Gastrocnemius medialis (tissue), 4 donors: ENCODE data around the gene CA4.

Experiments used
- POLR2A ChIP-seq, 2 donors: fragments of 450-650 bp; IDR thresholded peaks; one replicate each; pipeline ENCODE4 v1.6.1; 2017; ENCODE audit warnings: antibody characterized with exemption in 2 of 2, mild to moderate bottlenecking in 2 of 2, moderate library complexity in 2 of 2
- TF ChIP-seq, protein P1 (sequence below), 5 experiments: fragments of 450-650 bp in 3 of 5; fragments of 200-600 bp in 2 of 5; sonication (generic) in 2 of 5; IDR thresholded peaks in 4 of 5; conservative IDR thresholded peaks in 1 of 5; 1 replicate in 4 of 5; 2 replicates in 1 of 5; pipeline ENCODE4 v1.5.1; 2016 to 2019; ENCODE audit warnings: antibody characterized with exemption in 5 of 5, mild to moderate bottlenecking in 3 of 5, moderate library complexity in 3 of 5

DNA sequence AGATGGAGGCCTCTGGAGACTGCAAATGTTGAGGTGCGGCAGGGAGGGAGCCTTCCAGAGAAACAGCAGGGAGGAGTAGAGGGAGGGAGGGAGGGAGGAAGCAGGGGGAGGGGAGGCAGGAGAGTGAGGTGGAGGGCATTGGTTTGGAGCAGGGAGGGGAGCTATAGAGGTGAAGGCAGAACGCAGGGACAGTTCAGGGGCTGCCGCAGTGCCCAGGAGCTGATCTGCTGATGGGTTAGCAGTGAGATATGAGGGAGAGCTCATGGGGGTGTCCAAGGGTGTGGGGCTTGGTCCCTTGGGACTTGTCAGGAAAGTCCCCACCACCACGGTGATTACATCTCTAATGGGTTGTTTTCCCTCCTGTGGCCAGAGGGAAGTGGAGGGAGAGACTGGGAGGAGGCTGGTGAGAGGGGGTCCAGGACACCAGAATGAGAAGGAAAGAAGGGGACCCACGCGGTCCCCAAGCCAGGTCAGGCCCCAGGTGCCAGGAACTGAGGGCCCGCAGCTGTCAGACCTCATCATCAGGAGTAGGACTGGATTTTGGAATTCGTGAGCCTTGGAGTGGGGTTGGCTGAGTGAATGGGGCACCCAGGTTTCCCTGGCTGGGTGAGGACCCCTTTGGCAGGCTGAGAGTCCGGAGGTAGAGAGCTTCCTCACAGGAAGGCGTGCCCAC lies 11.2 kb downstream of the CA4 start:
- TF ChIP-seq, protein P1, sequence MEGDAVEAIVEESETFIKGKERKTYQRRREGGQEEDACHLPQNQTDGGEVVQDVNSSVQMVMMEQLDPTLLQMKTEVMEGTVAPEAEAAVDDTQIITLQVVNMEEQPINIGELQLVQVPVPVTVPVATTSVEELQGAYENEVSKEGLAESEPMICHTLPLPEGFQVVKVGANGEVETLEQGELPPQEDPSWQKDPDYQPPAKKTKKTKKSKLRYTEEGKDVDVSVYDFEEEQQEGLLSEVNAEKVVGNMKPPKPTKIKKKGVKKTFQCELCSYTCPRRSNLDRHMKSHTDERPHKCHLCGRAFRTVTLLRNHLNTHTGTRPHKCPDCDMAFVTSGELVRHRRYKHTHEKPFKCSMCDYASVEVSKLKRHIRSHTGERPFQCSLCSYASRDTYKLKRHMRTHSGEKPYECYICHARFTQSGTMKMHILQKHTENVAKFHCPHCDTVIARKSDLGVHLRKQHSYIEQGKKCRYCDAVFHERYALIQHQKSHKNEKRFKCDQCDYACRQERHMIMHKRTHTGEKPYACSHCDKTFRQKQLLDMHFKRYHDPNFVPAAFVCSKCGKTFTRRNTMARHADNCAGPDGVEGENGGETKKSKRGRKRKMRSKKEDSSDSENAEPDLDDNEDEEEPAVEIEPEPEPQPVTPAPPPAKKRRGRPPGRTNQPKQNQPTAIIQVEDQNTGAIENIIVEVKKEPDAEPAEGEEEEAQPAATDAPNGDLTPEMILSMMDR (IDR thresholded peaks at IDR 0.05 in 4 of 5, conservative IDR thresholded peaks at IDR 0.05 in 1 of 5) = no peak
- no peak for TF ChIP-seq POLR2A (IDR thresholded peaks at IDR 0.05)
